ENCODE data around the gene MEF2B. TPM values are rescaled to one million over a fixed set of nuclear protein-coding genes. Genes with fewer than 3 reads are reported as not detected.
A peak's percentile ranks its signal among the peaks of the same experiment; 100 is the strongest.
"Not testable (repeated sequence)": the region's sequence is repeated elsewhere in the genome, so short reads cannot be mapped to it uniquely, and the experiment has no call there.

Gene MEF2B
- total and polyA plus RNA-seq, 12 donors: 0.42 to 6.0 (median 1.4) TPM; not detected in 4

- intact Hi-C loops (cut with DNase I): no loop called here
- 48 to 60% (median 54%) methylated on average over 9 of the region's 9 CpGs for WGBS, 4 donors
- Histone ChIP-seq H3K4me3 (no peak overlapping the region), H3K27ac (no peak overlapping the region), H3K27me3 (no peaks in the 10 kb centered on the region), H3K9me3 (replicated peaks in 1 of 3) (no peaks in the 10 kb centered on the region), H3K4me1 (replicated peaks in 1 of 2) (peaks cover 7 to 17% of the 10 kb centered on the region in 2 donors), H3K36me3 (replicated peaks in 1 of 2) (no peaks in the 10 kb centered on the region)
- DNase-seq: peak in 4 of 7 donors; percentile 30 to 60 (median 46)
- TF ChIP-seq CTCF (IDR thresholded peaks at IDR 0.05) (no peak), POLR2A (IDR thresholded peaks at IDR 0.05) (no peak)
Measured at GRCh38 chr19:19109601-19110000, 60.5 kb downstream of the MEF2B start.

GRCh38 chr19:19107654-19108053, 62.4 kb downstream of the MEF2B start:
- H3K27me3 ChIP-seq: no peaks in the 10 kb centered on the region
- no peak for DNase-seq
- whole genome bisulfite sequencing, 4 donors: 91 to 95% (median 92%) methylated on average over 10 to 11 of the region's 11 CpGs
- no peak overlapping the region for H3K4me3 ChIP-seq
- no peaks in the 10 kb centered on the region for H3K9me3 ChIP-seq (replicated peaks in 1 of 3)
- H3K4me1 ChIP-seq (replicated peaks in 1 of 2): peaks cover 7 to 17% of the 10 kb centered on the region in 2 donors
- H3K36me3 ChIP-seq (replicated peaks in 1 of 2): no peaks in the 10 kb centered on the region
- TF ChIP-seq POLR2A (IDR thresholded peaks at IDR 0.05) (no peak), CTCF (IDR thresholded peaks at IDR 0.05) (no peak)
- intact Hi-C loops (cut with DNase I): no loop called here
- H3K27ac ChIP-seq: no peak overlapping the region

GRCh38 chr19:19106938-19107337, 63.1 kb downstream of the MEF2B start:
- H3K27me3 ChIP-seq; H3K4me3 ChIP-seq; H3K27ac ChIP-seq; H3K9me3 ChIP-seq (replicated peaks in 1 of 3); DNase-seq; H3K36me3 ChIP-seq (replicated peaks in 1 of 2); intact Hi-C loops (cut with DNase I): not testable (repeated sequence)
- 92 to 100% (median 97%) methylated on average over 7 of the region's 7 CpGs for WGBS, 4 donors
- H3K4me1 ChIP-seq (replicated peaks in 1 of 2): peaks cover 7 to 17% of the 10 kb centered on the region in 2 donors

- no peaks in the 10 kb centered on the region for H3K27me3 ChIP-seq
- no peak for TF ChIP-seq CTCF (IDR thresholded peaks at IDR 0.05)
- TF ChIP-seq POLR2A (IDR thresholded peaks at IDR 0.05): no peak
- H3K27ac ChIP-seq: peak overlapping the region in 2 of 5 donors; percentile 62 to 78
- peaks cover 7 to 17% of the 10 kb centered on the region in 2 donors for H3K4me1 ChIP-seq (replicated peaks in 1 of 2)
- H3K9me3 ChIP-seq (replicated peaks in 1 of 3): no peaks in the 10 kb centered on the region
- intact Hi-C loops (cut with DNase I): no loop called here
- no peaks in the 10 kb centered on the region for H3K36me3 ChIP-seq (replicated peaks in 1 of 2)
- WGBS, 4 donors: 34 to 43% (median 38%) methylated on average over 22 to 25 of the region's 25 CpGs
- DNase-seq: peak in 6 of 7 donors; percentile 36 to 50 (median 43)
- peak overlapping the region in 2 of 4 donors; percentile 34 to 50 for H3K4me3 ChIP-seq
Measured at GRCh38 chr19:19106056-19106551, 64.0 kb downstream of the MEF2B start.

Measured in adrenal gland (tissue), 12 donors.